Thyroid gland (tissue), 4 donors: ENCODE results near the gene OTOG. TPM values are rescaled to one million over a fixed set of nuclear protein-coding genes. Genes with fewer than 3 reads are reported as not detected.

Source experiments
- DNase-seq, 2 donors: peaks; one replicate each; pipeline ENCODE4 v3.0.0-alpha.2; 2019
- H3K27ac ChIP-seq, 3 donors: fragments of 200-600 bp; sonication (generic); 1 replicate in 2 of 3; 2 replicates in 1 of 3; pipeline ENCODE4 v1.5.1; 2016 to 2019; ENCODE audit warnings: mild to moderate bottlenecking in 1 of 3, moderate library complexity in 1 of 3
- H3K27me3 ChIP-seq: fragments of 200-600 bp; sonication (generic); one replicate; pipeline ENCODE4 v1.5.1; 2019
- H3K36me3 ChIP-seq, 2 donors: fragments of 200-600 bp; sonication (generic); one replicate each; pipeline ENCODE4 v1.5.1; 2016 to 2019
- H3K4me1 ChIP-seq, 2 donors: fragments of 200-600 bp; sonication (generic); one replicate each; pipeline ENCODE4 v1.5.1; 2017 to 2019
- H3K4me3 ChIP-seq, 3 donors: fragments of 200-600 bp; sonication (generic); replicated peaks in 1 of 3; 1 replicate in 2 of 3; 2 replicates in 1 of 3; pipeline ENCODE4 v1.5.1; 2016; ENCODE audit warnings: mild to moderate bottlenecking in 1 of 3
- H3K9me3 ChIP-seq: fragments of 200-600 bp; sonication (generic); one replicate; pipeline ENCODE4 v1.5.1; 2017
- CTCF ChIP-seq, 6 experiments: fragments of 200-600 bp in 3 of 6; fragments of 450-650 bp in 3 of 6; sonication (generic) in 3 of 6; IDR thresholded peaks; one replicate each; pipeline ENCODE4 v1.5.1; 2016 to 2019; ENCODE audit warnings: antibody characterized with exemption in 6 of 6, mild to moderate bottlenecking in 2 of 6, inconsistent platforms in 1 of 6, moderate library complexity in 1 of 6
- POLR2A ChIP-seq, 2 donors: fragments of 450-650 bp; IDR thresholded peaks; one replicate each; pipeline ENCODE4 v1.6.1; 2017; ENCODE audit warnings: antibody characterized with exemption in 2 of 2, mild to moderate bottlenecking in 2 of 2, moderate library complexity in 1 of 2
- WGBS, 2 donors: methylation state at CpG; one replicate each; pipeline ENCODE4 v1.1.5; 2017; 5-methylcytosine and 5-hydroxymethylcytosine counted together
- intact Hi-C: fragments of 100-400 bp; cut with DNase I; formaldehyde crosslinking; loops from one replicate; pipeline ENCODE4 v1.15.1; 2023
- total RNA-seq, 4 donors: library from RNA; depleted of rRNA; stranded (reverse); fragments of >200 nt; gene quantifications; one replicate each; pipeline ENCODE4 v1.2.3, GENCODE V29; 2016

OTOG gene
- total RNA-seq, 4 donors from 2014 or later = not detected

- Histone ChIP-seq H3K27me3 (no peaks in the 10 kb centered on the region), H3K9me3 (no peaks in the 10 kb centered on the region), H3K36me3 (no peaks in the 10 kb centered on the region), H3K4me3 (no peak overlapping the region), H3K27ac (no peak overlapping the region), H3K4me1 (no peaks in the 10 kb centered on the region)
- WGBS, 2 donors = 81 to 82% methylated on average over 6 to 8 of the region's 8 CpGs
- intact Hi-C loops = no loop called here
- DNase-seq = no peak
- TF ChIP-seq CTCF (IDR thresholded peaks at IDR 0.05) = no peak
- no peak for TF ChIP-seq POLR2A (IDR thresholded peaks at IDR 0.05)
These were observed 41.1 kb downstream of the OTOG start for GRCh38 chr11:17588166-17588565.

GRCh38 chr11:17588721-17589120, 41.7 kb downstream of the OTOG start:
- Histone ChIP-seq H3K27me3 (no peaks in the 10 kb centered on the region), H3K27ac (no peak overlapping the region), H3K4me3 (no peak overlapping the region), H3K9me3 (no peaks in the 10 kb centered on the region), H3K4me1 (no peaks in the 10 kb centered on the region), H3K36me3 (no peaks in the 10 kb centered on the region)
- TF ChIP-seq CTCF (IDR thresholded peaks at IDR 0.05) = no peak
- no peak for TF ChIP-seq POLR2A (IDR thresholded peaks at IDR 0.05)
- DNase-seq = no peak
- WGBS, 2 donors = 89 to 94% methylated on average over 4 of the region's 4 CpGs
- intact Hi-C loops = no loop called here

- no peak for DNase-seq
- Histone ChIP-seq H3K4me3 (no peak overlapping the region), H3K27me3 (no peaks in the 10 kb centered on the region), H3K27ac (no peak overlapping the region), H3K36me3 (no peaks in the 10 kb centered on the region), H3K4me1 (no peaks in the 10 kb centered on the region), H3K9me3 (no peaks in the 10 kb centered on the region)
- TF ChIP-seq CTCF (IDR thresholded peaks at IDR 0.05) = no peak
- TF ChIP-seq POLR2A (IDR thresholded peaks at IDR 0.05) = no peak
- intact Hi-C loops = no loop called here
- WGBS, 2 donors = 92% methylated on average over 7 of the region's 7 CpGs
These were observed 43.4 kb downstream of the OTOG start for GRCh38 chr11:17590463-17590862.

- H3K27ac ChIP-seq = no peak overlapping the region
- no peaks in the 10 kb centered on the region for H3K9me3 ChIP-seq
- no peak for DNase-seq
- no peak overlapping the region for H3K4me3 ChIP-seq
- intact Hi-C loops = no loop called here
- H3K36me3 ChIP-seq = no peaks in the 10 kb centered on the region
- TF ChIP-seq CTCF (IDR thresholded peaks at IDR 0.05) = no peak
- TF ChIP-seq POLR2A (IDR thresholded peaks at IDR 0.05) = no peak
- H3K4me1 ChIP-seq = no peaks in the 10 kb centered on the region
- H3K27me3 ChIP-seq = no peaks in the 10 kb centered on the region
- WGBS, 2 donors = 91% methylated on average over 11 of the region's 11 CpGs
These were observed 44.2 kb downstream of the OTOG start for GRCh38 chr11:17591293-17591692.

GRCh38 chr11:17593466-17594245, 46.6 kb downstream of the OTOG start:
- H3K27ac ChIP-seq = no peak overlapping the region
- no peak overlapping the region for H3K4me3 ChIP-seq
- intact Hi-C loops = no loop called here
- DNase-seq = no peak
- 83 to 89% methylated on average over 8 to 9 of the region's 9 CpGs for WGBS, 2 donors
- no peaks in the 10 kb centered on the region for H3K9me3 ChIP-seq
- no peak for TF ChIP-seq POLR2A (IDR thresholded peaks at IDR 0.05)
- TF ChIP-seq CTCF (IDR thresholded peaks at IDR 0.05) = no peak
- H3K27me3 ChIP-seq = no peaks in the 10 kb centered on the region
- no peaks in the 10 kb centered on the region for H3K36me3 ChIP-seq
- no peaks in the 10 kb centered on the region for H3K4me1 ChIP-seq
